Endometrium (tissue), 2 donors: ENCODE measurements around the gene FBF1.
"Not testable (repeated sequence)": the region's sequence is repeated elsewhere in the genome, so short reads cannot be mapped to it uniquely, and the experiment has no call there.

Experiments
- FAIRE-seq: peaks from 2 replicates; lab custom pipeline; 2012; peaks lifted over from hg19 to GRCh38; lab: Jason Lieb, UNC
- donor health status: control.
- donor health status: control.

FBF1 gene

GRCh38 chr17:75875182-75875939 lies 65.5 kb downstream of the FBF1 start:
- FAIRE-seq: no peak

DNA sequence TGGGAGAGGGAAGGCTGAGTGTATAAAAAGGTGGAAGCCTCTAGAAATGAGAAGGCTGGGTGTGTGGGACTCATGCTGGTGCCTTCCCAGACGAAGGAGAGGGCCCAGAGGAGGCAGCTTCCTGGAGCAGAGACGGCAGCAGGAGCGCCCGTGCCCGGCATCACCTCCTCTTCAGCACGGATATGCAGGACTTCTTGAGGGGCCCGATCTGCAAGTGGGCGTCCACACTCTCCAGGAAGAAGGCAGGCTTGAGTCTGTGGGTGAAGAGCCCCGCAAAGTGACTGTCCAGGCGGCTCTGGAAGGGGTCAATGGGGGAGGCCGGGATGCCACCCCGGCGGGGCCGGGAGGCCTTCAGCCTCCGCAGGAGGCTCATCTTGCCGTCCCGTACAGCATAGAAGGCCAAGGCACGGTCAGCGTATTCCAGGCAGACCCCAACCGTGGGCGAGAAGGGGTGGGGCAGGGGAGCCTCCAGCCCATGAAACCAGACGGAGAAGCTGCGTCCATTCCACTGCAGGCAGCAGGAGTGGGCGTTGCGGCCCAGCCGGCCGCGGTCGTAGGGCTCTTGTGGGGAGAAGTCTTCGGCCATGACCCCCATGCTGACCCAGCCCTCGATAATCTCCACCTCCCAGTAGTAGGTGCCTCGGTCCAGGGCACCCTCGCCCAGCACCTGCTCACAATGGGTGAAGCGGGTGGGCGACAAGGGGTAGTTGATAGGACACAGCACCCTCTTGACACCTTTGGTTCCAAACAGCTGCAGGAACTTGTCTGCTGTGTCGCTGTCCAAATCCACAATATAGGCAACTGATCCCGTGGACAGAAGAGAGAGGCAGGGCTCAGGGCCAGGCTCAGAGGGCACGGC lies 66.3 kb downstream of the FBF1 start:
- FAIRE-seq: no peak

GRCh38 chr17:75873587-75874322 lies 67.1 kb downstream of the FBF1 start:
- no peak for FAIRE-seq

- no peak for FAIRE-seq
Measured at GRCh38 chr17:75872434-75873351, 68.1 kb downstream of the FBF1 start.

DNA sequence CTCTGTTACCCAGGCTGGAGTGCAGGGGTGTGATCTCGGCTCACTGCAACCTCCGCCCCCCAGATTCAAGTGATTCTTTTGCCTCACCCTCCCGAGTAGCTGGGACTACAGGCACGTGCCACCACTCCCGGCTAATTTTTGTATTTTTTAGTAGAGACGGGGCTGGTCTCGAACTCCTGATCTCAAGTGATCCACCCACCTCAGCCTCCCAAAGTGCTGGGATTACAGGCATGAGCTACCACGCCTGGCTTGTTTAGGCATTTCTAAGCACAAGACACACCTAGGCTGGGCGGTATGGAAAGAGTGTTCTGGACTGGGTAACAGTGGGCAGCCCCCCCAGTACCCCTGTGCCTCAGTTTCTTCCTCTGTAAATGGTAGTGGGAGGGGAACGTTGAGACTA lies 70.6 kb downstream of the FBF1 start:
- FAIRE-seq: not testable (repeated sequence)

GRCh38 chr17:75869282-75870141 lies 71.3 kb downstream of the FBF1 start:
- FAIRE-seq: no peak

GRCh38 chr17:75868730-75869281 lies 72.0 kb downstream of the FBF1 start:
- not testable (repeated sequence) for FAIRE-seq

GRCh38 chr17:75865404-75866188 lies 75.2 kb downstream of the FBF1 start:
- not testable (repeated sequence) for FAIRE-seq

- FAIRE-seq: not testable (repeated sequence)
Measured at GRCh38 chr17:75864887-75865286, 76.0 kb downstream of the FBF1 start.

DNA sequence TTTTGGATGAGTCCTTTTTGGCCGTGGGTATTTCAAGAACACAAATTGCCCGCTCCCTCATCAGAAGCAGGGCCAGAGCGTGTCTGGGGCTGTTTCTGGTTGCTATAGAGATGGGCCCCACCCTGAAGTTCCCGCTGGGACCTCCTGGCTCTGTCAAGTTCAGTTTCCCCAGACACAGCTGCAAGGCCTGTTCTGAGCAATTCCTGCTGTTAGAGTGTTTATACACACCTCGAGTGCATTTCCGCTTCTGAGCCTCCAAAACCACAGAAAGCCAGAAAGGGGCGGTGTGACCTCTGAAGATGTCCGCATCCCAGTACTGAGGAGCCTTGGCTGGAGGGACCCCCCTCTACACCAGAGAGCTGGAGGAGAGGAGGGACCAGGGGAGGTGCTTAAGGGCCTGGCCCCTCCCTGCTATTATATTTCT lies 76.4 kb downstream of the FBF1 start:
- peak; percentile 43 for FAIRE-seq

- no peak for FAIRE-seq
Measured at GRCh38 chr17:75861927-75862317, 78.9 kb downstream of the FBF1 start.
